B cell (primary cell): Measurements from ENCODE around the gene GNB3. TPM values are rescaled to one million over a fixed set of nuclear protein-coding genes. Genes with fewer than 3 reads are reported as not detected.

ENCODE experiments used
- ATAC-seq: fragments of 200-7000 bp; cut with Tn5 transposase; one replicate; pipeline ENCODE4 v1.10.0; 2021; ENCODE audit warnings: low read depth, mild to moderate bottlenecking, moderate number of reproducible peaks, moderate library complexity
- CTCF ChIA-PET: fragments of 350-600 bp; sonication (Branson Sonifier 250); formaldehyde crosslinking; loops from one replicate; lab custom pipeline; 2021; ENCODE audit warnings: antibody characterized with exemption, inconsistent platforms; lab: Charles Lee
- POLR2A ChIA-PET: fragments of 350-600 bp; sonication (Branson Sonifier 250); formaldehyde crosslinking; loops from one replicate; lab custom pipeline; 2021; ENCODE audit warnings: antibody characterized with exemption; lab: Charles Lee
- DNase-seq: peaks from one replicate; pipeline ENCODE4 v3.0.0; 2013
- H2AFZ ChIP-seq: 2 replicates; pipeline ENCODE4 v1.6.1; 2012; ENCODE audit warnings: mild to moderate bottlenecking, low read depth, low read length; ENCODE audit not compliant: insufficient read depth, poor library complexity, severe bottlenecking
- H3K27ac ChIP-seq, 2 donors: 1 replicate in 1 of 2; 2 replicates in 1 of 2; pipeline ENCODE4 v1.5.1; 2012 to 2013; ENCODE audit warnings: low read length in 2 of 2, mild to moderate bottlenecking in 2 of 2, moderate library complexity in 1 of 2
- H3K27me3 ChIP-seq, 4 experiments: fragments of 200-600 bp in 1 of 4; sonication (generic) in 1 of 4; replicated peaks in 1 of 4; 1 replicate in 2 of 4; 2 replicates in 2 of 4; pipeline versions ENCODE4 v1.6.1 to v1.7.0; 2013 to 2016; ENCODE audit warnings: low read length in 3 of 4, mild to moderate bottlenecking in 2 of 4, mixed read lengths in 1 of 4, moderate library complexity in 1 of 4; ENCODE audit not compliant: insufficient read depth in 4 of 4, control insufficient read depth in 3 of 4; ENCODE audit errors: control extremely low read depth in 1 of 4
- H3K36me3 ChIP-seq, 2 experiments: replicated peaks in 1 of 2; 1 replicate in 1 of 2; 2 replicates in 1 of 2; pipeline versions ENCODE4 v1.6.1 to v1.7.1; 2013; ENCODE audit warnings: low read length in 1 of 2; ENCODE audit not compliant: insufficient read depth in 2 of 2, control insufficient read depth in 1 of 2; ENCODE audit errors: control extremely low read depth in 1 of 2, extremely low read depth in 1 of 2
- H3K4me1 ChIP-seq, 2 donors: fragments of 200-600 bp in 1 of 2; sonication (generic) in 1 of 2; 1 replicate in 1 of 2; 2 replicates in 1 of 2; pipeline versions ENCODE4 v1.5.1 to v1.6.1; 2013 to 2017; ENCODE audit warnings: low read length in 2 of 2; ENCODE audit not compliant: control insufficient read depth in 2 of 2, insufficient read depth in 2 of 2
- H3K4me2 ChIP-seq: replicated peaks from 2 replicates; pipeline ENCODE3; 2012; ENCODE audit warnings: mild to moderate bottlenecking, low read depth, low read length; ENCODE audit not compliant: poor library complexity, severe bottlenecking
- H3K4me3 ChIP-seq, 5 experiments: fragments of 200-600 bp in 1 of 5; sonication (generic) in 1 of 5; 1 replicate in 3 of 5; 2 replicates in 2 of 5; pipeline versions ENCODE4 v1.5.1 to v1.7.0; 2011 to 2016; ENCODE audit warnings: low read length in 4 of 5, mild to moderate bottlenecking in 4 of 5, low read depth in 2 of 5, control low read depth in 1 of 5, moderate library complexity in 1 of 5; ENCODE audit not compliant: insufficient read depth in 1 of 5; ENCODE audit errors: control extremely low read depth in 1 of 5, extremely low read depth in 1 of 5
- H3K79me2 ChIP-seq: fragments of 200-600 bp; sonication (generic); one replicate; pipeline ENCODE4 v1.6.0; 2016; ENCODE audit warnings: low read length; ENCODE audit not compliant: control insufficient read depth, insufficient read depth
- H3K9ac ChIP-seq: fragments of 200-600 bp; sonication (generic); 2 replicates; pipeline ENCODE4 v1.6.1; 2017; ENCODE audit warnings: mild to moderate bottlenecking, low read length, moderate library complexity
- H3K9me3 ChIP-seq, 3 donors: one replicate each; pipeline versions ENCODE4 v1.6.1 to v1.7.1; 2013; ENCODE audit warnings: low read length in 2 of 3; ENCODE audit not compliant: control insufficient read depth in 2 of 3, insufficient read depth in 1 of 3; ENCODE audit errors: control extremely low read depth in 1 of 3
- H4K20me1 ChIP-seq: 2 replicates; pipeline ENCODE4 v1.6.0; 2012; ENCODE audit warnings: mild to moderate bottlenecking, low read length; ENCODE audit not compliant: insufficient read depth, control insufficient read depth, poor library complexity, severe bottlenecking
- H3K27ac Mint-ChIP-seq: one replicate; pipeline ENCODE4 v1.8.0; 2021; ENCODE audit warnings: mixed read lengths
- H3K27me3 Mint-ChIP-seq: one replicate; pipeline ENCODE4 v1.8.0; 2021; ENCODE audit warnings: mixed read lengths
- H3K4me1 Mint-ChIP-seq: one replicate; pipeline ENCODE4 v1.8.0; 2021; ENCODE audit warnings: mixed read lengths
- H3K4me3 Mint-ChIP-seq: one replicate; pipeline ENCODE4 v1.8.0; 2021; ENCODE audit warnings: mixed read lengths
- H3K9me3 Mint-ChIP-seq: one replicate; pipeline ENCODE4 v1.8.0; 2022; ENCODE audit warnings: mixed read lengths; ENCODE audit not compliant: insufficient read depth
- EZH2 ChIP-seq: IDR thresholded peaks from 2 replicates; pipeline ENCODE4 v1.6.1; 2012; ENCODE audit warnings: borderline replicate concordance, low read depth, mild to moderate bottlenecking, moderate library complexity, low read length; ENCODE audit not compliant: insufficient read depth, poor library complexity, severe bottlenecking
- WGBS: methylation state at CpG from one replicate; pipeline ENCODE4 v1.1.5; 2013; ENCODE audit warnings: missing lambda C conversion rate; ENCODE audit not compliant: insufficient coverage; 5-methylcytosine and 5-hydroxymethylcytosine counted together
- intact Hi-C: fragments of 100-400 bp; cut with micrococcal nuclease; formaldehyde crosslinking; loops from one replicate; pipeline ENCODE4 v1.10.0; 2022
- polyA plus RNA-seq: library from polyadenylated mRNA; depleted of rRNA; stranded (reverse); fragments of >200 nt; gene quantifications from 2 replicates; pipeline ENCODE4 v1.2.3, GENCODE V29; 2012
- total RNA-seq, 2 donors: library from RNA; stranded (reverse); fragments of 120-200 nt in 1 of 2; gene quantifications; 1 replicate in 1 of 2; 2 replicates in 1 of 2; pipeline versions ENCODE4 v1.2.3 to v1.2.4, GENCODE V29; 2013 to 2022
- TF ChIP-seq, protein P1 (sequence below): fragments of 200-600 bp; IDR thresholded peaks from one replicate; pipeline ENCODE4 v1.8.0; 2022; ENCODE audit warnings: antibody characterized with exemption, mild to moderate bottlenecking

Gene GNB3
- total and polyA plus RNA-seq, 2 donors (not counting 1 experiment from before 2014, with no cell fraction given), result 0.27 to 0.49 TPM

GRCh38 chr12:6825398-6826124 lies 15.2 kb upstream of the GNB3 start:
- no peak overlapping the region for H3K9ac ChIP-seq
- Mint-ChIP-seq H3K27ac (no peak overlapping the region), H3K9me3 (no peaks in the 10 kb centered on the region), H3K4me1 (peaks cover 31% of the 10 kb centered on the region), H3K27me3 (peaks cover 78% of the 10 kb centered on the region), H3K4me3 (no peak overlapping the region)
- 33% methylated on average over 15 of the region's 19 CpGs for WGBS
- peaks cover 37 to 40% of the 10 kb centered on the region in 2 donors for H3K4me1 ChIP-seq
- no peak for TF ChIP-seq EZH2
- TF ChIP-seq, protein P1, sequence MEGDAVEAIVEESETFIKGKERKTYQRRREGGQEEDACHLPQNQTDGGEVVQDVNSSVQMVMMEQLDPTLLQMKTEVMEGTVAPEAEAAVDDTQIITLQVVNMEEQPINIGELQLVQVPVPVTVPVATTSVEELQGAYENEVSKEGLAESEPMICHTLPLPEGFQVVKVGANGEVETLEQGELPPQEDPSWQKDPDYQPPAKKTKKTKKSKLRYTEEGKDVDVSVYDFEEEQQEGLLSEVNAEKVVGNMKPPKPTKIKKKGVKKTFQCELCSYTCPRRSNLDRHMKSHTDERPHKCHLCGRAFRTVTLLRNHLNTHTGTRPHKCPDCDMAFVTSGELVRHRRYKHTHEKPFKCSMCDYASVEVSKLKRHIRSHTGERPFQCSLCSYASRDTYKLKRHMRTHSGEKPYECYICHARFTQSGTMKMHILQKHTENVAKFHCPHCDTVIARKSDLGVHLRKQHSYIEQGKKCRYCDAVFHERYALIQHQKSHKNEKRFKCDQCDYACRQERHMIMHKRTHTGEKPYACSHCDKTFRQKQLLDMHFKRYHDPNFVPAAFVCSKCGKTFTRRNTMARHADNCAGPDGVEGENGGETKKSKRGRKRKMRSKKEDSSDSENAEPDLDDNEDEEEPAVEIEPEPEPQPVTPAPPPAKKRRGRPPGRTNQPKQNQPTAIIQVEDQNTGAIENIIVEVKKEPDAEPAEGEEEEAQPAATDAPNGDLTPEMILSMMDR, result peak; percentile 86
- no peak overlapping the region for H2AFZ ChIP-seq
- no peak overlapping the region for H3K4me3 ChIP-seq
- intact Hi-C loops, result loop anchor here (1.0 to 2.0 kb wide), 3 partner anchors 72 to 263 kb away; partner anchors contain the start of gene MLF2
- H4K20me1 ChIP-seq, result peaks cover 11% of the 10 kb centered on the region
- no peaks in the 10 kb centered on the region for H3K36me3 ChIP-seq
- ATAC-seq (peak; percentile 66), DNase-seq (peak; percentile 80)
- no peak overlapping the region for H3K27ac ChIP-seq
- ChIA-PET POLR2A (no interaction called here), CTCF (interaction anchor here (1.1 to 6.2 kb wide), 10 partner anchors 8 to 275 kb away, joined by 3 to 33 read pairs (median 6); partner anchors contain the start of genes CDCA3, MLF2 and USP5)
- no peaks in the 10 kb centered on the region for H3K79me2 ChIP-seq
- H3K27me3 ChIP-seq, result peaks cover 0 to 82% (median 41%) of the 10 kb centered on the region in 4 experiments
- no peak overlapping the region for H3K4me2 ChIP-seq
- peaks cover 0 to 13% (median 0%) of the 10 kb centered on the region in 3 donors for H3K9me3 ChIP-seq
